CD14-positive monocyte (primary cell): ENCODE measurements around the gene SSU72. TPM values are rescaled to one million over a fixed set of nuclear protein-coding genes. Genes with fewer than 3 reads are reported as not detected.
A peak's percentile ranks its signal among the peaks of the same experiment; 100 is the strongest.

Experiments
- DNase-seq, 3 donors: peaks; one replicate each; pipeline ENCODE4 v3.0.0-alpha.2; 2011 to 2022
- H2AFZ ChIP-seq: 2 replicates; pipeline ENCODE4 v1.6.0; 2012; ENCODE audit warnings: mild to moderate bottlenecking, low read depth, low read length, inconsistent platforms; ENCODE audit not compliant: insufficient read depth, poor library complexity, severe bottlenecking
- H3K27ac ChIP-seq, 2 donors: 1 replicate in 1 of 2; 2 replicates in 1 of 2; pipeline ENCODE4 v1.5.1; 2012 to 2013; ENCODE audit warnings: low read length in 2 of 2, control low read depth in 1 of 2, inconsistent platforms in 1 of 2, low read depth in 1 of 2, mild to moderate bottlenecking in 1 of 2
- H3K27me3 ChIP-seq, 2 donors: one replicate each; pipeline versions ENCODE4 v1.6.0 to v1.6.1; 2011 to 2013; ENCODE audit warnings: low read length in 2 of 2; ENCODE audit not compliant: control insufficient read depth in 2 of 2, insufficient read depth in 2 of 2
- H3K36me3 ChIP-seq, 2 donors: replicated peaks in 1 of 2; 1 replicate in 1 of 2; 2 replicates in 1 of 2; pipeline versions ENCODE4 v1.5.1 to v1.6.1; 2012 to 2013; ENCODE audit warnings: low read length in 2 of 2, control low read depth in 1 of 2, inconsistent platforms in 1 of 2, mild to moderate bottlenecking in 1 of 2; ENCODE audit not compliant: insufficient read depth in 2 of 2, control insufficient read depth in 1 of 2
- H3K4me1 ChIP-seq, 2 donors: 1 replicate in 1 of 2; 2 replicates in 1 of 2; pipeline versions ENCODE4 v1.5.1 to v1.6.1; 2012 to 2013; ENCODE audit warnings: low read length in 2 of 2, control low read depth in 1 of 2, inconsistent platforms in 1 of 2, mild to moderate bottlenecking in 1 of 2, moderate library complexity in 1 of 2; ENCODE audit not compliant: insufficient read depth in 2 of 2, control insufficient read depth in 1 of 2
- H3K4me2 ChIP-seq: replicated peaks from 2 replicates; pipeline ENCODE3; 2012; ENCODE audit warnings: low read length, moderate library complexity, mild to moderate bottlenecking; ENCODE audit not compliant: poor library complexity, severe bottlenecking; ENCODE audit errors: extremely low read depth
- H3K4me3 ChIP-seq, 3 experiments: fragments of 200-600 bp in 1 of 3; sonication (generic) in 1 of 3; replicated peaks in 1 of 3; 1 replicate in 2 of 3; 2 replicates in 1 of 3; pipeline ENCODE4 v1.5.1; 2011 to 2013; ENCODE audit warnings: low read length in 3 of 3, mild to moderate bottlenecking in 3 of 3, control low read depth in 2 of 3, low read depth in 2 of 3, inconsistent platforms in 1 of 3, moderate library complexity in 1 of 3
- H3K79me2 ChIP-seq: 2 replicates; pipeline ENCODE4 v1.6.0; 2012; ENCODE audit warnings: mild to moderate bottlenecking, control low read depth, inconsistent platforms, low read length, moderate library complexity; ENCODE audit not compliant: insufficient read depth
- H3K9ac ChIP-seq: 2 replicates; pipeline ENCODE4 v1.6.0; 2017; ENCODE audit warnings: low read length, mild to moderate bottlenecking; ENCODE audit not compliant: insufficient read depth, poor library complexity, severe bottlenecking
- H3K9me3 ChIP-seq, 2 donors: replicated peaks in 1 of 2; 1 replicate in 1 of 2; 2 replicates in 1 of 2; pipeline versions ENCODE4 v1.5.1 to v1.6.1; 2012 to 2013; ENCODE audit warnings: low read length in 2 of 2, control low read depth in 1 of 2; ENCODE audit not compliant: control insufficient read depth in 1 of 2, insufficient read depth in 1 of 2
- H4K20me1 ChIP-seq: 2 replicates; pipeline ENCODE4 v1.6.0; 2012; ENCODE audit warnings: mild to moderate bottlenecking, low read length, control low read depth, moderate library complexity; ENCODE audit not compliant: insufficient read depth
- H3K27ac Mint-ChIP-seq, 7 donors: one replicate each; pipeline ENCODE4 v1.8.0; 2020; ENCODE audit warnings: mild to moderate bottlenecking in 7 of 7, mixed read lengths in 7 of 7, moderate library complexity in 6 of 7, inconsistent platforms in 2 of 7
- H3K27me3 Mint-ChIP-seq, 3 donors: one replicate each; pipeline ENCODE4 v1.8.0; 2021 to 2022; ENCODE audit warnings: low read depth in 3 of 3, mild to moderate bottlenecking in 3 of 3, mixed read lengths in 3 of 3, moderate library complexity in 3 of 3, inconsistent platforms in 1 of 3
- H3K36me3 Mint-ChIP-seq, 2 donors: one replicate each; pipeline ENCODE4 v1.8.0; 2020; ENCODE audit warnings: mixed read lengths in 2 of 2, inconsistent platforms in 1 of 2, mild to moderate bottlenecking in 1 of 2
- H3K4me1 Mint-ChIP-seq: one replicate; pipeline ENCODE4 v1.8.0; 2020; ENCODE audit warnings: mild to moderate bottlenecking, mixed read lengths
- H3K4me3 Mint-ChIP-seq, 2 donors: one replicate each; pipeline ENCODE4 v1.8.0; 2020; ENCODE audit warnings: mild to moderate bottlenecking in 2 of 2, mixed read lengths in 2 of 2, moderate library complexity in 1 of 2
- H3K9me3 Mint-ChIP-seq, 7 donors: one replicate each; pipeline ENCODE4 v1.8.0; 2020 to 2022; ENCODE audit warnings: mixed read lengths in 7 of 7, mild to moderate bottlenecking in 6 of 7, moderate library complexity in 6 of 7, inconsistent platforms in 2 of 7
- WGBS: methylation state at CpG from one replicate; pipeline ENCODE4 v1.1.5; 2013; ENCODE audit warnings: missing lambda C conversion rate; ENCODE audit not compliant: insufficient coverage; 5-methylcytosine and 5-hydroxymethylcytosine counted together
- intact Hi-C, 2 donors: fragments of 100-400 bp; cut with micrococcal nuclease; formaldehyde crosslinking; loops; one replicate each; pipeline versions ENCODE4 v1.15.0 to v1.15.1; 2023
- polyA plus RNA-seq, 3 donors: library from polyadenylated mRNA; depleted of rRNA in 1 of 3; unstranded in 2 of 3; stranded (reverse) in 1 of 3; fragments of 300-500 nt in 2 of 3; fragments of >200 nt in 1 of 3; fragmentation: Illumina TruSeq in 2 of 3; gene quantifications; 1 replicate in 2 of 3; 2 replicates in 1 of 3; pipeline ENCODE4 v1.2.3, GENCODE V29; 2012 to 2021
- TF ChIP-seq, protein P1 (sequence below): fragments of 200-600 bp; IDR thresholded peaks from one replicate; pipeline ENCODE4 v1.8.0; 2022; ENCODE audit warnings: antibody characterized with exemption, mild to moderate bottlenecking

SSU72 gene
- polyA plus RNA-seq, 3 donors, result 88.1 to 168 (median 138) TPM

DNA sequence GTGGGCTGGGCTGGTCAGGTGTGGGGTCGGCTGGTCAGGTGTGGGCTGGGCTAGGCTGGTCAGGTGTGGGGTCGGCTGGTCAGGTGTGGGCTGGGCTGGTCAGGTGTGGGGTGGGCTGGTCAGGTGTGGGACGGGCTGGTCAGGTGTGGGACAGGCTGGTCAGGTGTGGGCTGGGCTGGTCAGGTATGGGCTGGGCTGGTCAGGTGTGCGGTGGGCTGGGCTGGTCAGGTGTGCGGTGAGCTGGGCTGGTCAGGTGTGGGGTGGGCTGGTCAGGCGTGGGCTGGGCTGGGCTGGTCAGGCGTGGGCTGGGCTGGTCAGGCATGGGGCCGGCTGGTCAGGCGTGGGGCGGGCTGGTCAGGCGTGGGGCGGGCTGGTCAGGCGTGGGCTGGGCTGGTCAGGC is 31.6 kb upstream of the SSU72 start:
- Histone ChIP-seq H3K79me2 (no peaks in the 10 kb centered on the region), H3K27ac (peak overlapping the region in 1 of 2 donors; percentile 95), H3K4me1 (peaks cover 26 to 38% of the 10 kb centered on the region in 2 donors), H3K9ac (no peak overlapping the region), H3K4me3 (no peak overlapping the region), H2AFZ (no peak overlapping the region), H3K9me3 (no peaks in the 10 kb centered on the region), H3K27me3 (no peaks in the 10 kb centered on the region), H4K20me1 (no peaks in the 10 kb centered on the region), H3K36me3 (no peaks in the 10 kb centered on the region), H3K4me2 (no peak overlapping the region)
- intact Hi-C loops, result no loop called here
- H3K36me3 Mint-ChIP-seq, result peaks cover 2 to 3% of the 10 kb centered on the region in 2 donors
- H3K27ac Mint-ChIP-seq, result peak overlapping the region in 2 of 7 donors; percentile 97 to 99
- no peak overlapping the region for H3K4me3 Mint-ChIP-seq
- WGBS, result 98% methylated on average over 11 of the region's 13 CpGs
- DNase-seq, result no peak
- peaks cover 29% of the 10 kb centered on the region for H3K4me1 Mint-ChIP-seq
- TF ChIP-seq, protein P1, sequence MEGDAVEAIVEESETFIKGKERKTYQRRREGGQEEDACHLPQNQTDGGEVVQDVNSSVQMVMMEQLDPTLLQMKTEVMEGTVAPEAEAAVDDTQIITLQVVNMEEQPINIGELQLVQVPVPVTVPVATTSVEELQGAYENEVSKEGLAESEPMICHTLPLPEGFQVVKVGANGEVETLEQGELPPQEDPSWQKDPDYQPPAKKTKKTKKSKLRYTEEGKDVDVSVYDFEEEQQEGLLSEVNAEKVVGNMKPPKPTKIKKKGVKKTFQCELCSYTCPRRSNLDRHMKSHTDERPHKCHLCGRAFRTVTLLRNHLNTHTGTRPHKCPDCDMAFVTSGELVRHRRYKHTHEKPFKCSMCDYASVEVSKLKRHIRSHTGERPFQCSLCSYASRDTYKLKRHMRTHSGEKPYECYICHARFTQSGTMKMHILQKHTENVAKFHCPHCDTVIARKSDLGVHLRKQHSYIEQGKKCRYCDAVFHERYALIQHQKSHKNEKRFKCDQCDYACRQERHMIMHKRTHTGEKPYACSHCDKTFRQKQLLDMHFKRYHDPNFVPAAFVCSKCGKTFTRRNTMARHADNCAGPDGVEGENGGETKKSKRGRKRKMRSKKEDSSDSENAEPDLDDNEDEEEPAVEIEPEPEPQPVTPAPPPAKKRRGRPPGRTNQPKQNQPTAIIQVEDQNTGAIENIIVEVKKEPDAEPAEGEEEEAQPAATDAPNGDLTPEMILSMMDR, result no peak
- H3K27me3 Mint-ChIP-seq, result peaks cover 0 to 4% (median 0%) of the 10 kb centered on the region in 3 donors
- peaks cover 0 to 2% (median 0%) of the 10 kb centered on the region in 7 donors for H3K9me3 Mint-ChIP-seq

- H3K36me3 ChIP-seq, result no peaks in the 10 kb centered on the region
- TF ChIP-seq, protein P1, result no peak
- H3K4me1 ChIP-seq, result peaks cover 30 to 43% of the 10 kb centered on the region in 2 donors
- intact Hi-C loops, result no loop called here
- no peaks in the 10 kb centered on the region for H3K79me2 ChIP-seq
- no peaks in the 10 kb centered on the region for H3K9me3 ChIP-seq
- Mint-ChIP-seq H3K27ac (no peak overlapping the region), H3K4me1 (peaks cover 32% of the 10 kb centered on the region), H3K27me3 (peaks cover 2 to 4% (median 2%) of the 10 kb centered on the region in 3 donors), H3K9me3 (peaks cover 0 to 2% (median 0%) of the 10 kb centered on the region in 7 donors), H3K4me3 (no peak overlapping the region), H3K36me3 (peaks cover 2 to 3% of the 10 kb centered on the region in 2 donors)
- H3K27me3 ChIP-seq, result peaks cover 0 to 1% of the 10 kb centered on the region in 2 donors
- peak in 1 of 3 donors; percentile 4 for DNase-seq
- 93% methylated on average over 14 of the region's 17 CpGs for WGBS
- H4K20me1 ChIP-seq, result no peaks in the 10 kb centered on the region
- no peak overlapping the region for H3K9ac ChIP-seq
- no peak overlapping the region for H2AFZ ChIP-seq
- H3K27ac ChIP-seq, result no peak overlapping the region
- H3K4me2 ChIP-seq, result no peak overlapping the region
- H3K4me3 ChIP-seq, result no peak overlapping the region
Measured at GRCh38 chr1:1605724-1606123, 31.1 kb upstream of the SSU72 start.
